NCI-H1436 (cell line): Measurements from ENCODE around the gene KCTD13.
A peak's percentile ranks its signal among the peaks of the same experiment; 100 is the strongest.
"Not testable (repeated sequence)": the region's sequence is repeated elsewhere in the genome, so short reads cannot be mapped to it uniquely, and the experiment has no call there.

Experiments
- DNase-seq: peaks from one replicate; lab custom pipeline; 2025; lab: John Stamatoyannopoulos, UW

Gene KCTD13

GRCh38 chr16:29906520-29907244, 19.3 kb downstream of the KCTD13 start:
- DNase-seq, result no peak

- no peak for DNase-seq
These were observed 20.4 kb downstream of the KCTD13 start for GRCh38 chr16:29905668-29906067.

- DNase-seq, result no peak
These were observed 21.1 kb downstream of the KCTD13 start for GRCh38 chr16:29904947-29905346.

GRCh38 chr16:29903590-29903989, 22.4 kb downstream of the KCTD13 start:
- DNase-seq, result no peak

GRCh38 chr16:29901607-29901945, 24.4 kb downstream of the KCTD13 start:
- no peak for DNase-seq

- no peak for DNase-seq
These were observed 25.0 kb downstream of the KCTD13 start for GRCh38 chr16:29900888-29901606.

GRCh38 chr16:29900102-29900887, 25.7 kb downstream of the KCTD13 start, which contains the start of gene ASPHD1:
TSS of gene ASPHD1 (plus strand) at chr16:29900488. CDS start at chr16:29900972, 484 bp downstream.
- peak; percentile 62 for DNase-seq

GRCh38 chr16:29899516-29900101, 26.4 kb downstream of the KCTD13 start, which contains the start of gene SEZ6L2:
TSS of gene SEZ6L2 (minus strand) at chr16:29899550. CDS start at chr16:29899019, 531 bp downstream.
- peak; percentile 95 for DNase-seq

- peak; percentile 52 for DNase-seq
These were observed 27.1 kb downstream of the KCTD13 start for GRCh38 chr16:29898804-29899515.

GRCh38 chr16:29898135-29898803, 27.8 kb downstream of the KCTD13 start:
- no peak for DNase-seq

- no peak for DNase-seq
These were observed 28.7 kb downstream of the KCTD13 start for GRCh38 chr16:29897333-29897732.

GRCh38 chr16:29896841-29897240, 29.2 kb downstream of the KCTD13 start:
- DNase-seq, result no peak

- DNase-seq, result no peak
These were observed 31.7 kb downstream of the KCTD13 start for GRCh38 chr16:29894352-29894751.

- DNase-seq, result no peak
These were observed 32.5 kb downstream of the KCTD13 start for GRCh38 chr16:29893553-29893952.

- no peak for DNase-seq
These were observed 33.6 kb downstream of the KCTD13 start for GRCh38 chr16:29892458-29892813.

GRCh38 chr16:29891525-29892457, 34.2 kb downstream of the KCTD13 start:
- DNase-seq, result peak; percentile 17

GRCh38 chr16:29889372-29889771, 36.7 kb downstream of the KCTD13 start:
- DNase-seq, result not testable (repeated sequence)

- no peak for DNase-seq
These were observed 42.0 kb downstream of the KCTD13 start for GRCh38 chr16:29883987-29884386.

GRCh38 chr16:29881050-29881449, 45.0 kb downstream of the KCTD13 start:
- no peak for DNase-seq

- no peak for DNase-seq
These were observed 47.9 kb downstream of the KCTD13 start for GRCh38 chr16:29878172-29878571.
